HEK293 (cell line): ENCODE data around the gene TXNDC11.

Experiments used
- CTCF ChIA-PET: fragments of 350-600 bp; formaldehyde crosslinking; extraction: SDS; loops from one replicate; lab custom pipeline; 2021; ENCODE audit warnings: antibody characterized with exemption; lab: Yijun Ruan, JAX
- POLR2A ChIA-PET: fragments of 300-600 bp; formaldehyde crosslinking; extraction: SDS; loops from one replicate; lab custom pipeline; 2020; ENCODE audit warnings: antibody characterized with exemption, inconsistent platforms; lab: Yijun Ruan, JAX
- H3K27ac ChIP-seq: fragments of 200-500 bp; sonication (Bioruptor generic); 2 replicates; pipeline ENCODE4 v1.5.1; 2014; ENCODE audit warnings: low read depth, low read length, control low read depth, inconsistent platforms; ENCODE audit errors: extremely low read depth
- H3K36me3 ChIP-seq, 2 experiments: fragments of 200-500 bp in 1 of 2; sonication (Bioruptor generic) in 1 of 2; 1 replicate in 1 of 2; 2 replicates in 1 of 2; pipeline ENCODE4 v1.5.1; 2014 to 2017; ENCODE audit warnings: inconsistent platforms in 2 of 2, low read length in 2 of 2; ENCODE audit not compliant: control insufficient read depth in 2 of 2, insufficient read depth in 1 of 2
- H3K4me1 ChIP-seq: fragments of 200-500 bp; sonication (Bioruptor generic); 2 replicates; pipeline ENCODE4 v1.5.1; 2014; ENCODE audit warnings: mild to moderate bottlenecking, low read length, inconsistent platforms; ENCODE audit not compliant: control insufficient read depth, insufficient read depth
- H3K4me3 ChIP-seq: 2 replicates; pipeline ENCODE4 v1.5.1; 2011; ENCODE audit warnings: low read depth, mild to moderate bottlenecking, control low read depth, low read length, moderate library complexity
- H3K9me3 ChIP-seq: fragments of 200-500 bp; sonication (Bioruptor generic); 2 replicates; pipeline ENCODE4 v1.5.1; 2014; ENCODE audit warnings: low read depth, low read length, inconsistent platforms; ENCODE audit not compliant: control insufficient read depth, insufficient read depth
- KLF9 ChIP-seq: fragments of 450-650 bp; formaldehyde crosslinking; IDR thresholded peaks from 2 replicates; pipeline ENCODE4 v1.5.1; 2016; ENCODE audit warnings: missing biosample characterization, missing genetic modification characterization, low read depth
- MYNN ChIP-seq: fragments of 450-650 bp; formaldehyde crosslinking; IDR thresholded peaks from 2 replicates; pipeline ENCODE4 v1.5.1; 2016; ENCODE audit warnings: missing biosample characterization, missing genetic modification characterization, borderline replicate concordance
- RBAK ChIP-seq: fragments of 450-650 bp; formaldehyde crosslinking; IDR thresholded peaks from 2 replicates; pipeline ENCODE4 v1.5.1; 2016; ENCODE audit warnings: missing biosample characterization, missing genetic modification characterization
- YY1 ChIP-seq: fragments of 450-650 bp; formaldehyde crosslinking; IDR thresholded peaks from 2 replicates; pipeline ENCODE4 v1.5.1; 2018; ENCODE audit warnings: missing biosample characterization, missing genetic modification characterization
- ZBTB20 ChIP-seq: fragments of 450-650 bp; formaldehyde crosslinking; IDR thresholded peaks from 2 replicates; pipeline ENCODE4 v1.5.1; 2016; ENCODE audit warnings: missing biosample characterization, missing genetic modification characterization
- ZIC2 ChIP-seq: fragments of 450-650 bp; formaldehyde crosslinking; IDR thresholded peaks from 2 replicates; pipeline ENCODE4 v1.5.1; 2016; ENCODE audit warnings: missing biosample characterization, missing genetic modification characterization
- ZNF146 ChIP-seq: fragments of 450-650 bp; formaldehyde crosslinking; IDR thresholded peaks from 2 replicates; pipeline ENCODE4 v1.5.1; 2016; ENCODE audit warnings: missing biosample characterization, missing genetic modification characterization
- ZNF175 ChIP-seq: fragments of 450-650 bp; formaldehyde crosslinking; IDR thresholded peaks from 2 replicates; pipeline ENCODE4 v1.5.1; 2016; ENCODE audit warnings: missing biosample characterization, missing genetic modification characterization
- ZNF24 ChIP-seq: fragments of 450-650 bp; formaldehyde crosslinking; IDR thresholded peaks from 2 replicates; pipeline ENCODE4 v1.5.1; 2016; ENCODE audit warnings: missing biosample characterization, missing genetic modification characterization
- ZNF26 ChIP-seq: fragments of 450-650 bp; formaldehyde crosslinking; IDR thresholded peaks from 2 replicates; pipeline ENCODE4 v1.5.1; 2016; ENCODE audit warnings: missing biosample characterization, missing genetic modification characterization
- ZNF311 ChIP-seq: fragments of 450-650 bp; formaldehyde crosslinking; IDR thresholded peaks from 2 replicates; pipeline ENCODE4 v1.5.1; 2017; ENCODE audit warnings: missing biosample characterization, missing genetic modification characterization, borderline replicate concordance
- ZNF341 ChIP-seq: fragments of 450-650 bp; formaldehyde crosslinking; IDR thresholded peaks from 2 replicates; pipeline ENCODE4; 2016; ENCODE audit warnings: low read depth, missing biosample characterization, missing genetic modification characterization
- ZNF366 ChIP-seq: fragments of 450-650 bp; formaldehyde crosslinking; conservative IDR thresholded peaks from 2 replicates; pipeline ENCODE4 v1.5.1; 2016; ENCODE audit warnings: missing biosample characterization, missing genetic modification characterization
- ZNF423 ChIP-seq: fragments of 450-650 bp; formaldehyde crosslinking; IDR thresholded peaks from 2 replicates; pipeline ENCODE4 v1.5.1; 2016; ENCODE audit warnings: missing biosample characterization, missing genetic modification characterization
- ZNF518A ChIP-seq: fragments of 450-650 bp; formaldehyde crosslinking; conservative IDR thresholded peaks from 2 replicates; pipeline ENCODE4 v1.5.1; 2016; ENCODE audit warnings: low read depth, missing biosample characterization, missing genetic modification characterization
- ZNF596 ChIP-seq: fragments of 450-650 bp; IDR thresholded peaks from 2 replicates; pipeline ENCODE4 v1.5.0; 2018; ENCODE audit warnings: missing biosample characterization, mild to moderate bottlenecking, missing genetic modification characterization, moderate library complexity
- ZNF600 ChIP-seq: fragments of 450-650 bp; formaldehyde crosslinking; IDR thresholded peaks from 2 replicates; pipeline ENCODE4 v1.5.1; 2016; ENCODE audit warnings: missing biosample characterization, missing genetic modification characterization
- ZNF692 ChIP-seq: fragments of 450-650 bp; formaldehyde crosslinking; IDR thresholded peaks from 2 replicates; pipeline ENCODE4 v1.5.1; 2016; ENCODE audit warnings: missing biosample characterization, missing genetic modification characterization
- ZNF747 ChIP-seq: fragments of 450-650 bp; formaldehyde crosslinking; IDR thresholded peaks from 2 replicates; pipeline ENCODE4 v1.5.1; 2016; ENCODE audit warnings: missing biosample characterization, missing genetic modification characterization
- ZNF830 ChIP-seq: fragments of 450-650 bp; IDR thresholded peaks from 2 replicates; pipeline ENCODE4 v1.5.0; 2018; ENCODE audit warnings: missing biosample characterization, missing genetic modification characterization, low read depth, mild to moderate bottlenecking, moderate library complexity

TXNDC11 gene

GRCh38 chr16:11651796-11652195 lies 90.9 kb downstream of the TXNDC11 start:
- Histone ChIP-seq H3K27ac (no peak overlapping the region), H3K36me3 (no peaks in the 10 kb centered on the region), H3K4me3 (no peak overlapping the region), H3K4me1 (no peaks in the 10 kb centered on the region), H3K9me3 (no peaks in the 10 kb centered on the region)
- TF ChIP-seq ZNF692 (tag by site-specific recombination) (no peak), MYNN (tag by site-specific recombination) (no peak), ZNF311 (no peak), ZBTB20 (tag by site-specific recombination) (no peak), ZNF26 (no peak), KLF9 (no peak), ZNF747 (no peak), ZNF175 (tag by site-specific recombination) (no peak), ZNF146 (no peak), ZNF423 (no peak), ZNF596 (tag by site-specific recombination) (no peak), ZNF518A (tag by site-specific recombination) (no peak), RBAK (tag by site-specific recombination) (no peak), ZNF366 (tag by site-specific recombination) (no peak), ZNF24 (tag by site-specific recombination) (no peak), YY1 (tag by site-specific recombination) (no peak), ZNF830 (no peak)
- CTCF ChIA-PET = no interaction called here
- POLR2A ChIA-PET = no interaction called here

- ChIA-PET CTCF (interaction anchor here (1.0 kb wide), 1 partner anchor 9 kb away, joined by 3 read pairs; no protein-coding TSS in a partner anchor), POLR2A (no interaction called here)
- Histone ChIP-seq H3K27ac (no peak overlapping the region), H3K4me3 (no peak overlapping the region), H3K9me3 (no peaks in the 10 kb centered on the region), H3K4me1 (no peaks in the 10 kb centered on the region), H3K36me3 (no peaks in the 10 kb centered on the region)
- TF ChIP-seq YY1 (tag by site-specific recombination) = no peak
- peak; percentile 46 for TF ChIP-seq ZNF341 (tag by site-specific recombination)
- no peak for TF ChIP-seq ZNF600 (tag by site-specific recombination)
- peak; percentile 46 for TF ChIP-seq ZIC2 (tag by site-specific recombination)
These were observed 91.7 kb downstream of the TXNDC11 start for GRCh38 chr16:11650641-11651591.
